Umbilical cord (tissue), 2 donors: ENCODE results near the gene YIPF7. TPM values are rescaled to one million over a fixed set of nuclear protein-coding genes. Genes with fewer than 3 reads are reported as not detected.

ENCODE experiments used
- DNase-seq: peaks from one replicate; pipeline ENCODE4 v3.0.0-alpha.2; 2015; ENCODE audit warnings: low spot score
- total RNA-seq: library from RNA; depleted of rRNA; stranded (reverse); fragments of >200 nt; gene quantifications from one replicate; pipeline ENCODE4 v1.2.3, GENCODE V29; 2014; ENCODE audit warnings: low replicate concordance; ENCODE audit not compliant: insufficient read depth

The YIPF7 gene
- total RNA-seq, 1 donor from 2014 or later, result not detected

DNA sequence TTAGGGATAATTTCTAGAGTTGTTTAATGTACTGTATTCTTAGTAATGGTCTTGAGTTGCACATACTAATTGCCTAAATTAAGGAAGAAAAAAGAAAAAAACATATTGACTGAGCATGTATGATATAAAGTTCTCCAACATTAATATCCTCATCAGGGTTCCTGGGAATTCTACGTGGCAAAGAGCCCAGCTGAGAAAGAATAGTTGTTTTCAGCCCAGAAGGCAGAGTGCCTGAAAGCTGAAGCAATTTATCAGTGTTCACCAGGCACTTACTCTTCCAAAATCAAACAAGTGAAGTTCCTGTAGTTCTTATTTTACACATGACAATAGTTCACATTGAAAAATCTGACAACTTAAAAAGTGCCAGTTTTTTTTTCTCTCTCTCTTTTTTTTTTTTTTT lies 27.7 kb downstream of the YIPF7 start:
- no peak for DNase-seq

DNA sequence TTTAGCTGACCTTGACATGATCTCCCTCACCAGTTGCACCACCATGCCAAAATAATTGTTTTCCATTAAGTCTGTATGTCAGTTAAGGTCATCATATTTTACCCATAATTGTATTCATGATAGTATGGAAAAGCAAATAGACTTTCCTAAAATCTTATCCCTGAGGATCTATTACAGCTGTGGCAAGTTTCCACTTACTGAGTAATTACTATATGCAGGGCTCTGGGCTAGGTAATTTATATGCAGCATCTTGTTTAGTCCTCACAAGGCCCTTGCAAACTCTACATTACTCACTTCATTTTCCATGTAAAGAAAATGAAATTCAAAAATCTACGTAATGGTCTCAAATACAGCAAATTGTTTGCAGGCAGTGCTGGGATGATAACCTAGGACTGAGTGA lies 34.8 kb downstream of the YIPF7 start:
- no peak for DNase-seq

DNA sequence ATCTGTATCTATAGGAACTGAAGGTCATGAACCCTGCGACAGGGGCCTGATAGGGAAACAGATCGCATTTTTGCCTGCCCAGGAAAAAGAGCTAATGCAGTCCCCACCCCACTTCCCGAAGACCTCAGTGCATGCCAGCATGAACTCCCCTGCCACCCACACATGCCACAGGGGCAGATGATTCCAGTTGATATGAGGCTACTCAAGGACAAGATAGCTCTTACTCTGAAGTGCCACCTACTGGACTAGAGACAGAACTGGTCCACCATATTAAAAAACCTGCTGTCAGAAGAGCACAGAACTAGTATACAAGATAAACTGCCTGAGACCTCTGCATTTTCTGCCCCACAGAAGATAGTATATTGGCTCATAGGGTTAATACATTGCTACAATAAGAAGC lies 68.0 kb downstream of the YIPF7 start:
- DNase-seq, result no peak

DNA sequence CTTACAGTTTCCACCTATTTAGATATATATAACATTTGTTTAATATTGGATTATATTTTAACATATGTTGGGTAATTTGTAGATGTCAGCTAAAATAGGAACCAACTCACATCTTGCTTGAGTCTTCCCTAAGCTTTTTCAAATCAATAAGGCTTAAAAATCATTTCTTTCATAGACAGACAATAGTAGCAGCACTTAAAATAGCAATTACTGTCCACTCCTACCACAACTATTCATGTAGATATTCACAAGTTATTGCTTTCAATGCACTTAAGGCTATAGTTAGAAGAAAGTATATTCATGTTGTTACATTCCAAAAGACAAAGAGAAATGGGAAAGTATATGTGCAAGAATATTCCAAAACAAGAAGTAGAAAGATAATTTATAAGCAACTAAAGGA lies 71.2 kb downstream of the YIPF7 start:
- no peak for DNase-seq

DNA sequence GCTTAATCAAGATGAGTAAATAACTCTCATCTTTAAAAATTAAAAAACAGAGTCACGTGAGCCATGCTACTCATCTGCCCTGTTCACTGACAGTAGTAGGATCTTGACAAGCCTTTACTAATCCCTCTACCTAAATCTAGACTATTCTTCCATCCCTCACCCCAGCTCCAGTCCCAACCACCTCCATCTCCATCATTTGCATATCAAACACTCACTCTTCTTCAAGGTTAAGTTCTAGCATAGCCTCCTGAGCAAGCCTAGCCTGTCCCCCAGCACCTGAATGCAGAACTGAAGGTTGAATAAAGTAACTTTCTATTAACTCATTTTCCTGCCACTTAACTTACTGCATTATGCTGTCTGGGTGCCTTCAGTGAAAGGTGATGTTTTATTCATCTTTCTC lies 72.5 kb downstream of the YIPF7 start:
- DNase-seq, result no peak

Other genes starting within 250 kb of the YIPF7 start
- 3.1 TPM for gene KCTD8, start 202.8 kb downstream of the YIPF7 start, total RNA-seq
- 33.9 TPM for gene GUF1, start 26.8 kb upstream of the YIPF7 start, total RNA-seq
- 21.2 TPM for gene GNPDA2, start 74.9 kb upstream of the YIPF7 start, total RNA-seq